NCI-H187 treated with DMSO at 0.1 percent for 48 hours (cell line): Measurements from ENCODE around the gene OCSTAMP.

Experiments
- DNase-seq: peaks from one replicate; lab custom pipeline; 2025; lab: John Stamatoyannopoulos, UW

OCSTAMP gene

DNA sequence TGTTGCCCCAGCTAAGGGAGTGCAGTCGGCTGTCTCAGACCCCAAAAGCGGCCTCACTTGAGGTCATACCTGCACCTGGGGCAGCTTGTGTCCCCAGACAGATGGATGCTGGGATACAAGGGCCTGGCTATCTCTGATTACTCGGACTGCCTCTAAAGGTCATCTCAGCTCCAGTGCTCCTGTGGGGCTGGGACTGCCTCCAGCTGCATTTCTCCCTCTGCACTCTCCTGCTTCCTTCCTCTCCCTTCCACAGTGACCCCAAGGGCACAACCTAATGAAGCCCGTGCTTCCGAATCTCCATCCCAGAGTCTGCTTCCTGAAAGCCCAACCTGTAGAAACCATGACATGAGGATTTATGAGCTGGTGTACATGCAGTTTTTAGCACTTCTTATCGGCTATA lies 22.8 kb upstream of the OCSTAMP start:
- no peak for DNase-seq

DNA sequence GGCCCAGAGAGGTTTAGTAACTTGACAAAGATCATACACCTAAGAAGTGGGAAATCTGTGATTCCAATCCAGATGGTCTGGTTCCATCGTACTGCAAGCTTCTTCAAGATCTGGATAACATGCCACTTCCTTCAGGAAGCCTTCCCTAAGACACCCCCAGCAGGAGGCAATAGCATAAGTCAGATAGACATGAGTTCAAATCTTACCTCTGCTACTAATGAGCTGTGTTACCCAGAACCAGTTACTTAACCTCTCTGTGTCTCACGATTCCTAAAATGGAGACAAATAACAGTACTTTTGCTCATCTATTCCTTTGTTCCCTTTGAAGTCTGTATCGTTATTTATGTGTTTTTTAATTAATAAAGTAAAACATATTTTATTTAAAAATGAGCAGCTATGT lies 22.3 kb upstream of the OCSTAMP start:
- no peak for DNase-seq

DNA sequence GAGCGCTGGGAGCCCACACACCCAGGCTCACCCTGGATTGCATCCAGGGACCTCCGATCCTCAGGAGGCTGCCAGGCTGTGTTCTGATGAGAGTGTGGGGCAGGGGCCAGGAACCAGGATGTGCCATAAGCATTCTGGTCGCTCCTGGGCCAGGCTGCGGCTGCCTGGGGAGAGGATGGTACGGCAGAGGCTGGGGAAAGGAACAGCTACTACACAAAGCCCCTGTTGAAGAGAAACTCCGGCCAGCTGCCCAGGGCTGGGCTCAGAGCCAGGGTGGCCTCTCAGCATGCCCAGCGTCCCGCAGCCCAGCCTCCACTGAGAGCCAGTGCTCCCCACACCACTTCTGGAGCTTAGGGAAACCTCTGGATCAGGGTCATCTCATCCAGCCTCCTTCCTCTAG lies 21.7 kb upstream of the OCSTAMP start:
- DNase-seq, result no peak

- no peak for DNase-seq
Observed at GRCh38 chr20:46571418-46571817, 21.0 kb upstream of the OCSTAMP start.

GRCh38 chr20:46570956-46571355 lies 20.5 kb upstream of the OCSTAMP start:
- no peak for DNase-seq

- no peak for DNase-seq
Observed at GRCh38 chr20:46569961-46570360, 19.5 kb upstream of the OCSTAMP start.

- DNase-seq, result no peak
Observed at GRCh38 chr20:46568570-46569129, 18.2 kb upstream of the OCSTAMP start.

- DNase-seq, result no peak
Observed at GRCh38 chr20:46566125-46566524, 15.7 kb upstream of the OCSTAMP start.

DNA sequence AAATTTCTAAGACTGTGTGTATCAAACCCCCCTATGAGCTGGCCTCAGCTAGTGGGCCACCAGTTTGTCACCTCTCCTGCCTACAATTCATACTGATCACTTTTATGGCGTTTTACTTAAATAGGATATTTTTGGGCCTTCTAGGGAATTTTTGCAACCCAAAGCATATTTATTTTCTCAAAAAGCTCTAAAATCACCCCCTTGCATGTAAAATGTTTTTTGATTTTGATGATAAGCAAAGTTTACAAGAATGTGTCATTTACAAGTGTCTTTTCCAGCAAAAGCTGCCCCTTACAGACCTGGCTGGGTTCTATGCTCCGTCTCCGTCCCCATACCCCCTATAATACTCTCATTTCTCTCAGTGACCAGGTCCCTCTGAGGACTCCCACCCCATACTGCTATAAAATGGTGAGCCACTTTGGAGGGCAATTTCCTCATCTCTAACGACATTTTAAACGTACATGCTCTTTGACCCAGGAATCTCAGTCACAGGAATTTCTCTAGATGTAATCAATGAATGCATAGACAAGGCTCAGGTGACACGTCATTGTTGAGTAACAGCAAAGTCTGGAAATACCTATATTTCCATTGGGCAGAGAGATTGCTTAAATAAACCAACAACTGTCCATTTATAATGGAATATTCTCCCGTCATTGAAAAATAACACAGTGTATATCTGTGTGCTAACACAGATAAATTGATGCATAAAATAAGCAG lies 13.9 kb upstream of the OCSTAMP start:
- no peak for DNase-seq

- no peak for DNase-seq
Observed at GRCh38 chr20:46563860-46564221, 13.4 kb upstream of the OCSTAMP start.

- no peak for DNase-seq
Observed at GRCh38 chr20:46563170-46563859, 12.9 kb upstream of the OCSTAMP start.

- DNase-seq, result no peak
Observed at GRCh38 chr20:46562373-46563169, 12.1 kb upstream of the OCSTAMP start.

DNA sequence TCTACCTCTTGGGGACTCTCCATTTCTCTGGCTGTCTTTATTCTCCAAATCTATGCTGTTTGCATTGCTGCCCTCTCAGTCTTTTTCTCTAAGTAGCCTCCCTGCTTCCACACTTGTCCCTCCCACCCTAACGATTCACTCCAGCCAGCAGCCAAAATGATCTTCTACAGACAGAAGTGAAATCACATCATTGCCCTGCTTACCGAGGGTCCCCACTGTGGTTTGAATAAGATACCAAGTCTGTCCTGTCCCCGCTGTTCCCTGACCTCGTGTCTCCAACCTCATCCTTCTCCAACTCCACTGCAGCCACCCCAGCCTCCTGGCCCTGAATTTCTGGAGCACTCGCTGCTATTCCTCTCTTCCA lies 11.5 kb upstream of the OCSTAMP start:
- no peak for DNase-seq

DNA sequence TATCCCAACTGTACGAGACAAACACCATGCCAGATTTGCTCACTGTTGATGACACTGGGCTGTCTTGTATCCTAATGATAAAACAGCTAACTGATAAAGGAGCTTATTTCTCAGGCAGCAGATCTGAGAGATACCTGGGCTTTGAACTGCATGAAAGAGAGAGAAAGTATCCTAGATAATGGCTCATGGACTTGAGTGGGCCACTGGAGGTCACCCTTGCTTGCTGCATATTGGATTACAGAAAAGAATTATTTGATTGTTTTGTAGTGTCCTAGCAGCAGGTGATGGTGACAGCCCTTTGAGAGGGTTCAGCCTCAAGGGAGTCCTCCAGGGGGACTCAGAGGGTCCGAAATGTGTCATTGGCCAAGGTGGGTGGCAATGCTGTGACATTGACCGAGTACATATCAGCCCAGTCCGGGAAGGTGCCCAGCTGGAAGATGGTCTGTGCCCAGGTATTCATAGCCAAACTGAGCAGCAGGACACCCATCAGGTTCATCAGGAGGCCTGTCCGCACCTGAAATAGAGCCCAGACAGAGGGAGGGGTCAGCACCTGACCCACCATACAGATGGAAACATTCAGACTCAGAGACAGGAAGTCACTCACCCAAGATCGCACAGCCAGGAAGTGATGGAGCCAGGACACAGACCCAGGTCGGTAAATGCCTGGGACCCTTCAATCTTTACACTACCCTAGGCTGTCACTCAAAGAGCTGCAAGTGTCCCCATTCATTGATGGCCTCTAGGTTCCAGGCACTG lies 9.4 kb upstream of the OCSTAMP start:
- no peak for DNase-seq

DNA sequence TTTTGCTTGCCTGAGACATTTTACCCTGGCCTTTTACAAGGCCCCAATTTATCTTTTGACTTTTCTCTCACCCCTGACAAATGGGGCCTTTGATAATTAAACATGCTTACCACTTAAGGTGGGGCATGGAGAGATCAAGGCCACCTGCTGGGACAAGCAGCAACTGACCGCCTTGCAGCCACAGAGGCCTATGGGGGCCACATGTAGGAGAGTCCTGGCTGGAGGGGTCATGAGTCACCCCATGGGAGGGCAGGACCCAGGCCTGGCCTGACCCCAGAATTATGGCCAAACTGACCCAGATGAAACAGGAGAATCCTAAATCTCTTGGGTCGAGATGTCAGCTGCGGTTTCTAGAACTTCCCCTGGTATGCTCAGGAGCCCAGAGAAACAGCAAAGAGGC lies 8.5 kb upstream of the OCSTAMP start:
- DNase-seq, result no peak

- DNase-seq, result no peak
Observed at GRCh38 chr20:46558511-46558959, 8.1 kb upstream of the OCSTAMP start.

GRCh38 chr20:46557231-46557956 lies 6.9 kb upstream of the OCSTAMP start:
- no peak for DNase-seq

DNA sequence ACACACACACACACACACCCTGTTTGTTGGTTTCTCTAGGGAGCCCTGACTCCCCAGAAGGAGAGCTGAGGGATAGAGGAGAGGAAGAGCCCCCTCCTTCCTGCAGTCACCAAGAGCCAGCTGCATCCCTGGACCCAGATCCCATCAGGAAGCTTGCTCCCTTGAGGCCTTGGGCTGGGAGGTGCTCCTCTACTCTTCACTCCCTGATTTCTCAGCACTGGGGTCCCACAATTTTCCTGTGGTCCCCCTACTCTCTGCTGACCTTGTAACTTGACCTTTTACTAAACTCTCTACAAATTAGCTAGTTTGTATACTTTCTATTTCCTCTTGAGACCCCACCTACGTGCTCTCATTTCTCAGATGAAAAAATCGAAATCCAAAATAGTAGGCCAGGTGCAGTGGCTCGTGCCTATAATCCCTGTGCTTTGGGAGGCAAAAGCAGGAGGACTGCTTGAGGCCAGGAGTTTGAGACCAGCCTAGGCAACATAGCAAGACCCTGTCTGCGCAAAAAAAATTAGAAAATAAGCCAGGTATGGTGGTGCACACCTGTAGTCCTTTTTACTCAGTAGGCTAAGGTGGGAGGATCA lies 5.0 kb upstream of the OCSTAMP start:
- DNase-seq, result no peak

DNA sequence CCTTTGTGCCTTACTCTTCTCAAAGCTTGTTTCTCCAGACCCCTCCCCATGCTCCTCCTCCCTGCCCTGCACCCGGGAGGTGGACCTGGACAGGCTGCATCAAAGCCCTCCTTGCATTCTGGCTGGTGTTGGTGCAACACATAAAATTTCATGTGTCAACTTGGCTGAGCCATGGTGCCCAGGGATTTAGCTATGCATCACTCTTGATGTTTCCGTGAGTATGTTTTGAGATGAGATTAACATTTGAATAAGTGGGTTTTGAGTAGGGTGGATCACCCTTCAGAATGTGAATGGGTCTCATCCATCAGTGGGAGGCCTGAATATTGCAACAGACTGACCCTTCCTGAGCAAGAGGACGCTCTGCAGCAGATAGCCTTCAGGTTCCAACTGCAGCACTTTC lies 4.4 kb upstream of the OCSTAMP start:
- DNase-seq, result no peak

GRCh38 chr20:46553926-46554325 lies 3.5 kb upstream of the OCSTAMP start:
- no peak for DNase-seq
